GM19395 (cell line): ENCODE measurements around the gene GFI1.

Experiments used
- ATAC-seq: cut with Tn5 transposase; IDR thresholded peaks from one replicate; pipeline ENCODE4 v1.9.1; 2021; ENCODE audit warnings: mild to moderate bottlenecking, moderate library complexity; ENCODE audit not compliant: unreplicated experiment

GFI1 gene

GRCh38 chr1:92488832-92489231 lies 2.1 kb upstream of the GFI1 start:
- no peak for ATAC-seq

GRCh38 chr1:92488416-92488815 lies 1.7 kb upstream of the GFI1 start:
- no peak for ATAC-seq

GRCh38 chr1:92487078-92487605 lies 417 bp upstream of the GFI1 start:
- no peak for ATAC-seq

GRCh38 chr1:92485381-92486250 lies 1.1 kb downstream of the GFI1 start:
- ATAC-seq = peak; percentile 53

- peak; percentile 31 for ATAC-seq
Observed at GRCh38 chr1:92484472-92485380, 2.0 kb downstream of the GFI1 start.

GRCh38 chr1:92483610-92484471 lies 2.9 kb downstream of the GFI1 start:
- ATAC-seq = peak; percentile 18

- ATAC-seq = peak; percentile 0
Observed at GRCh38 chr1:92482665-92483609, 3.8 kb downstream of the GFI1 start.

GRCh38 chr1:92481971-92482664 lies 4.6 kb downstream of the GFI1 start:
- no peak for ATAC-seq

- no peak for ATAC-seq
Observed at GRCh38 chr1:92481599-92481925, 5.2 kb downstream of the GFI1 start.

- no peak for ATAC-seq
Observed at GRCh38 chr1:92480813-92481598, 5.7 kb downstream of the GFI1 start.

- ATAC-seq = no peak
Observed at GRCh38 chr1:92480200-92480812, 6.4 kb downstream of the GFI1 start.

GRCh38 chr1:92479587-92479986 lies 7.1 kb downstream of the GFI1 start:
- ATAC-seq = no peak

- ATAC-seq = no peak
Observed at GRCh38 chr1:92478393-92478792, 8.3 kb downstream of the GFI1 start.

GRCh38 chr1:92476071-92476631 lies 10.6 kb downstream of the GFI1 start:
- peak; percentile 67 for ATAC-seq

- ATAC-seq = no peak
Observed at GRCh38 chr1:92475029-92475428, 11.7 kb downstream of the GFI1 start.

- ATAC-seq = peak; percentile 55
Observed at GRCh38 chr1:92473781-92474495, 12.8 kb downstream of the GFI1 start.

GRCh38 chr1:92470216-92470615 lies 16.5 kb downstream of the GFI1 start:
- ATAC-seq = no peak
